HepG2 (cell line): ENCODE data around the gene RABEPK. TPM values are rescaled to one million over a fixed set of nuclear protein-coding genes. Genes with fewer than 3 reads are reported as not detected.

ENCODE experiments used
- ELF4 ChIP-seq: sonication (generic); formaldehyde crosslinking; IDR thresholded peaks from 2 replicates; pipeline ENCODE4 v1.5.0; 2020; ENCODE audit warnings: missing genetic modification reagents, mild to moderate bottlenecking, moderate library complexity, borderline replicate concordance
- ERF ChIP-seq: IDR thresholded peaks from 2 replicates; pipeline ENCODE4 v1.6.1; 2018; ENCODE audit warnings: missing biosample characterization, missing genetic modification reagents
- GFI1 ChIP-seq: sonication (generic); formaldehyde crosslinking; IDR thresholded peaks from 2 replicates; pipeline ENCODE4 v1.5.0; 2020; ENCODE audit warnings: missing genetic modification reagents, mild to moderate bottlenecking, borderline replicate concordance
- HNRNPLL ChIP-seq: fragments of 200-400 bp; formaldehyde crosslinking; IDR thresholded peaks from 2 replicates; pipeline ENCODE4 v1.6.1; 2017; ENCODE audit warnings: mild to moderate bottlenecking, low read depth, low read length; ENCODE audit not compliant: poor library complexity, severe bottlenecking
- RBAK ChIP-seq: sonication (generic); formaldehyde crosslinking; IDR thresholded peaks from 2 replicates; pipeline ENCODE4 v1.5.1; 2020; ENCODE audit warnings: mild to moderate bottlenecking, missing genetic modification reagents
- RCOR2 ChIP-seq: IDR thresholded peaks from 2 replicates; pipeline ENCODE4 v1.6.1; 2016; ENCODE audit warnings: missing biosample characterization, missing genetic modification reagents
- SMARCE1 ChIP-seq: fragments of 450-650 bp; IDR thresholded peaks from 2 replicates; pipeline ENCODE4 v1.6.1; 2017; ENCODE audit warnings: borderline replicate concordance
- SRSF1 ChIP-seq: fragments of 200-400 bp; formaldehyde crosslinking; optimal IDR thresholded peaks from 2 replicates; pipeline ENCODE3; 2017; ENCODE audit warnings: mild to moderate bottlenecking, low read depth, low read length, moderate library complexity
- STAT5B ChIP-seq: sonication (generic); formaldehyde crosslinking; IDR thresholded peaks from 2 replicates; pipeline ENCODE4 v1.4.0; 2020; ENCODE audit warnings: missing genetic modification reagents
- TMF1 ChIP-seq: sonication (generic); formaldehyde crosslinking; IDR thresholded peaks from 2 replicates; pipeline ENCODE4 v1.8.1; 2022; ENCODE audit warnings: low read depth, missing genetic modification reagents
- ZFP36L2 ChIP-seq: sonication (generic); formaldehyde crosslinking; IDR thresholded peaks from 2 replicates; pipeline ENCODE4 v1.4.0; 2020; ENCODE audit warnings: missing genetic modification reagents
- ZNF235 ChIP-seq: sonication (generic); formaldehyde crosslinking; IDR thresholded peaks from 2 replicates; pipeline ENCODE4 v1.8.1; 2023; ENCODE audit warnings: mild to moderate bottlenecking, missing genetic modification reagents, borderline replicate concordance
- ZNF777 ChIP-seq: sonication (generic); formaldehyde crosslinking; IDR thresholded peaks from 2 replicates; pipeline ENCODE4 v1.4.0; 2020; ENCODE audit warnings: missing genetic modification reagents
- polyA plus RNA-seq, 8 experiments: library from polyadenylated mRNA; depleted of rRNA in 3 of 8; stranded (reverse) in 7 of 8; unstranded in 1 of 8; fragments of >200 nt; fragmentation: Illumina TruSeq in 4 of 8; extraction: Trizol in 4 of 8; gene quantifications; 2 replicates each; pipeline versions ENCODE4 v1.2.1 to v1.2.3, GENCODE V29; 2011 to 2016; ENCODE audit warnings: low read depth in 4 of 8, missing spikeins in 1 of 8, mixed read lengths in 1 of 8; ENCODE audit not compliant: insufficient read depth in 1 of 8
- total RNA-seq, 5 experiments: library from RNA; depleted of rRNA; stranded (reverse); fragments of >200 nt; fragmentation: Illumina TruSeq; extraction: Trizol; gene quantifications; 2 replicates each; pipeline ENCODE4 v1.2.3, GENCODE V29; 2016; ENCODE audit warnings: low read depth in 1 of 5
- TF ChIP-seq, protein P1 (sequence below), 2 experiments: sonication (generic) in 1 of 2; formaldehyde crosslinking in 1 of 2; IDR thresholded peaks; 2 replicates each; pipeline versions ENCODE4 v1.5.1 to v1.6.1; 2011 to 2020; ENCODE audit warnings: borderline replicate concordance in 1 of 2, low read depth in 1 of 2, low read length in 1 of 2, mild to moderate bottlenecking in 1 of 2, missing genetic modification reagents in 1 of 2, moderate library complexity in 1 of 2
- TF ChIP-seq, protein P2 (sequence below): IDR thresholded peaks from 2 replicates; pipeline ENCODE4 v1.6.1; 2018; ENCODE audit warnings: missing genetic modification reagents
- TF ChIP-seq, protein P3 (sequence below): IDR thresholded peaks from 2 replicates; pipeline ENCODE4 v1.6.1; 2016; ENCODE audit warnings: missing compliant biosample characterization, missing genetic modification reagents, borderline replicate concordance
- TF ChIP-seq, protein P4 (sequence below): sonication (generic); formaldehyde crosslinking; IDR thresholded peaks from 2 replicates; pipeline ENCODE4 v1.4.0; 2020; ENCODE audit warnings: missing genetic modification reagents
- TF ChIP-seq, protein P5 (sequence below): sonication (generic); formaldehyde crosslinking; IDR thresholded peaks from 2 replicates; pipeline ENCODE4 v1.8.1; 2023; ENCODE audit warnings: mild to moderate bottlenecking, moderate library complexity, missing genetic modification reagents

RABEPK gene
- total and polyA plus RNA-seq, 2 of the 13 experiments (the other 11 are each of a cell fraction or from before 2014, with no cell fraction given), result 75.5 to 90.0 TPM

DNA sequence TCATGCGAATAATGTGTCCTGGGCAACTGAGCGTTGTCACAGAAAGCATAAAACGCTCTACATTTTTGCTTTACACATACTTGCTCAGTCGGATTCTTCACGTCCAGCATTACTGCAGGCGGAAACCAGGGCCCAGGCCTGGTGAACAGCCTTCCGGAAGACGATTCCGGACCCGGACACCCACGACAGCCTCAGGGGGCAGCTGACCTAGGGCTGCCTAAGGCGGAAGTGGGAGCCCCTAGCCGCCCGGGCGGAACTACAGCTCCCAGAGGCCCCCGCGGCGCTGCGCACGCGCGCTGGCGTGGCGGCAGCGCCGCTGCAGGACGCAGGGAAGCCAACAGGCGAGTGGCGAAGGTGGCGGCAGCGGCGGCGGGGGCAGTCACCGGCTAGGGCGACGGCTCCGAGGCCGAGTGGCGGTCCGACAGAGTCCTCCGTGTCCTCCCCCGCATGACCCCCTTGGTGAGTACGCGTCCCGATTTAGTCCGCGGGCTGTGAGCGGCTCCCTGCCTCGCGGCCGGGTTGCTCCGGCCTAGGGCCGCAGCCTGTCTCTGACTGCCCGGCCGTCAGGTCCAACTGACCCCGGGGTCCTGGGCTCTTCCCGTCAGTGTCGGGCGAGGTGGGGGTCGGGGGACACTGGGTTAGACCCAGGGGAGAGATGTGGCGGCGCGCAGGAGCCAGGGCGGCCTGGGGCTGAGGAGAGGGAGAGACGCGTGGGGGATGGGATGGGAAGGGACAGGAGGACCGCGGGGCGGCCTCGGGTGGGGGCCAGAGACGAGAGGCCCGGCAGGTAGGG lies 61.4 kb downstream of the RABEPK start, which contains the start of gene GAPVD1 (continued):
- TF ChIP-seq GFI1 (CRISPR knock-in tag) (peak; percentile 19; the same call in 1 of the 2 replicates), STAT5B (CRISPR knock-in tag) (no peak), TMF1 (no peak), ZNF235 (CRISPR knock-in tag) (peak; percentile 77; the same call in 1 of the 2 replicates), SMARCE1 (no peak), HNRNPLL (no peak), ZFP36L2 (CRISPR knock-in tag) (no peak), ELF4 (CRISPR knock-in tag) (peak; percentile 97), RBAK (CRISPR knock-in tag) (no peak), RCOR2 (no peak), ZNF777 (CRISPR knock-in tag) (peak; percentile 81), SRSF1 (no peak), ERF (CRISPR knock-in tag) (peak; percentile 80)
- TF ChIP-seq, protein P1, sequence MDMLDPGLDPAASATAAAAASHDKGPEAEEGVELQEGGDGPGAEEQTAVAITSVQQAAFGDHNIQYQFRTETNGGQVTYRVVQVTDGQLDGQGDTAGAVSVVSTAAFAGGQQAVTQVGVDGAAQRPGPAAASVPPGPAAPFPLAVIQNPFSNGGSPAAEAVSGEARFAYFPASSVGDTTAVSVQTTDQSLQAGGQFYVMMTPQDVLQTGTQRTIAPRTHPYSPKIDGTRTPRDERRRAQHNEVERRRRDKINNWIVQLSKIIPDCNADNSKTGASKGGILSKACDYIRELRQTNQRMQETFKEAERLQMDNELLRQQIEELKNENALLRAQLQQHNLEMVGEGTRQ (IDR thresholded peaks at IDR 0.05; ENCODE audit: low read depth, low read length), result peak; percentile 41; the same call in 1 of the 2 replicates
- TF ChIP-seq, protein P1 (CRISPR knock-in tag; IDR thresholded peaks at IDR 0.05; ENCODE audit: borderline replicate concordance), result peak; percentile 78; the same call in 1 of the 2 replicates
- TF ChIP-seq, protein P2, sequence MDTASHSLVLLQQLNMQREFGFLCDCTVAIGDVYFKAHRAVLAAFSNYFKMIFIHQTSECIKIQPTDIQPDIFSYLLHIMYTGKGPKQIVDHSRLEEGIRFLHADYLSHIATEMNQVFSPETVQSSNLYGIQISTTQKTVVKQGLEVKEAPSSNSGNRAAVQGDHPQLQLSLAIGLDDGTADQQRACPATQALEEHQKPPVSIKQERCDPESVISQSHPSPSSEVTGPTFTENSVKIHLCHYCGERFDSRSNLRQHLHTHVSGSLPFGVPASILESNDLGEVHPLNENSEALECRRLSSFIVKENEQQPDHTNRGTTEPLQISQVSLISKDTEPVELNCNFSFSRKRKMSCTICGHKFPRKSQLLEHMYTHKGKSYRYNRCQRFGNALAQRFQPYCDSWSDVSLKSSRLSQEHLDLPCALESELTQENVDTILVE, result no peak
- TF ChIP-seq, protein P3, sequence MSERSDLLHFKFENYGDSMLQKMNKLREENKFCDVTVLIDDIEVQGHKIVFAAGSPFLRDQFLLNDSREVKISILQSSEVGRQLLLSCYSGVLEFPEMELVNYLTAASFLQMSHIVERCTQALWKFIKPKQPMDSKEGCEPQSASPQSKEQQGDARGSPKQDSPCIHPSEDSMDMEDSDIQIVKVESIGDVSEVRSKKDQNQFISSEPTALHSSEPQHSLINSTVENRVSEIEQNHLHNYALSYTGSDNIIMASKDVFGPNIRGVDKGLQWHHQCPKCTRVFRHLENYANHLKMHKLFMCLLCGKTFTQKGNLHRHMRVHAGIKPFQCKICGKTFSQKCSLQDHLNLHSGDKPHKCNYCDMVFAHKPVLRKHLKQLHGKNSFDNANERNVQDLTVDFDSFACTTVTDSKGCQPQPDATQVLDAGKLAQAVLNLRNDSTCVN (CRISPR knock-in tag), result no peak
- TF ChIP-seq, protein P4, sequence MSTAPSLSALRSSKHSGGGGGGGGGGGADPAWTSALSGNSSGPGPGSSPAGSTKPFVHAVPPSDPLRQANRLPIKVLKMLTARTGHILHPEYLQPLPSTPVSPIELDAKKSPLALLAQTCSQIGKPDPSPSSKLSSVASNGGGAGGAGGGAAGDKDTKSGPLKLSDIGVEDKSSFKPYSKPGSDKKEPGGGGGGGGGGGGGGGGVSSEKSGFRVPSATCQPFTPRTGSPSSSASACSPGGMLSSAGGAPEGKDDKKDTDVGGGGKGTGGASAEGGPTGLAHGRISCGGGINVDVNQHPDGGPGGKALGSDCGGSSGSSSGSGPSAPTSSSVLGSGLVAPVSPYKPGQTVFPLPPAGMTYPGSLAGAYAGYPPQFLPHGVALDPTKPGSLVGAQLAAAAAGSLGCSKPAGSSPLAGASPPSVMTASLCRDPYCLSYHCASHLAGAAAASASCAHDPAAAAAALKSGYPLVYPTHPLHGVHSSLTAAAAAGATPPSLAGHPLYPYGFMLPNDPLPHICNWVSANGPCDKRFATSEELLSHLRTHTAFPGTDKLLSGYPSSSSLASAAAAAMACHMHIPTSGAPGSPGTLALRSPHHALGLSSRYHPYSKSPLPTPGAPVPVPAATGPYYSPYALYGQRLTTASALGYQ (CRISPR knock-in tag), result peak; percentile 32; the same call in 1 of the 2 replicates
- TF ChIP-seq, protein P5, sequence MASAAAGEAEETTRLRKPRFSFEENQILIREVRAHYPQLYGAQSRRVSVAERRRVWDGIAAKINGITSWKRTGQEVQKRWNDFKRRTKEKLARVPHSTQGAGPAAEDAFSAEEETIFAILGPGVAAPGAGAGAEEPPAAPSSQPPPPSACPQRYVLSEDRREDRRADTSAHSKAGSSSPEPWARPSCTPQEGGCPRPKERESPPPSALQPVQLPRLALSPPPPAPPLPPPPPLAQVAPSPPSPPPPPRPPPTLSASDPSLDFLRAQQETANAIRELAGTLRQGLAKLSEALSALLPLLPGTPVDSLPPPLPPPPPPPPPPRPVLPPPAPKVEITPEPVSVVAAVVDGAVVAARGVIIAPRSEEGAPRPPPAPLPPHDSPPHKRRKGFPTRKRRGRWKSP, result no peak; the same call in 1 of the 2 replicates
